ENCODE results near the gene CHST4.
"Not testable (repeated sequence)": the region's sequence is repeated elsewhere in the genome, so short reads cannot be mapped to it uniquely, and the experiment has no call there.

CHST4 gene

DNA sequence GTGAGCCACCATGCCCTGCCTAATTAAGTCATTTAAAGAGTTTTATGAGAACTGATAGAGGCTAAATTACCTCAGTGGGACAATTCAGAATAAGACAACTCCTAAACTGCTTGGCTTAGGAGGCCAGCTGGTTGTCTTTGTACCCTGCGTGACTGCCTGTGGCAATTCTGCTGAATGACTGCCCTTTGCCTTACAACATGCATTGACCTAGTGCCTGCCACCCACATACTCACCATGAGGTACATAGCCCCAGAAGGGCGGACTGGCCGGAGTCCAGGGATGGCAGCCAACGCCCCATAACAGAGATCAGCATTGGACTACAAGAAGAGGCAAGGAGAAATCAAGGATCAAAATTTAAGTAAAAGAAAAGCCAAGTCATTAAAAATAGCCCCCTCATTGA is 43.4 kb downstream of the CHST4 start:
- DNase-seq (ENCODE audit: low read depth in 2 of 2) = no peak

- no peak for DNase-seq (ENCODE audit: low read depth in 2 of 2)
These were observed 43.9 kb downstream of the CHST4 start for GRCh38 chr16:71570144-71570543.

- DNase-seq (ENCODE audit: low read depth in 2 of 2) = no peak
These were observed 46.4 kb downstream of the CHST4 start for GRCh38 chr16:71572497-71573116.

DNA sequence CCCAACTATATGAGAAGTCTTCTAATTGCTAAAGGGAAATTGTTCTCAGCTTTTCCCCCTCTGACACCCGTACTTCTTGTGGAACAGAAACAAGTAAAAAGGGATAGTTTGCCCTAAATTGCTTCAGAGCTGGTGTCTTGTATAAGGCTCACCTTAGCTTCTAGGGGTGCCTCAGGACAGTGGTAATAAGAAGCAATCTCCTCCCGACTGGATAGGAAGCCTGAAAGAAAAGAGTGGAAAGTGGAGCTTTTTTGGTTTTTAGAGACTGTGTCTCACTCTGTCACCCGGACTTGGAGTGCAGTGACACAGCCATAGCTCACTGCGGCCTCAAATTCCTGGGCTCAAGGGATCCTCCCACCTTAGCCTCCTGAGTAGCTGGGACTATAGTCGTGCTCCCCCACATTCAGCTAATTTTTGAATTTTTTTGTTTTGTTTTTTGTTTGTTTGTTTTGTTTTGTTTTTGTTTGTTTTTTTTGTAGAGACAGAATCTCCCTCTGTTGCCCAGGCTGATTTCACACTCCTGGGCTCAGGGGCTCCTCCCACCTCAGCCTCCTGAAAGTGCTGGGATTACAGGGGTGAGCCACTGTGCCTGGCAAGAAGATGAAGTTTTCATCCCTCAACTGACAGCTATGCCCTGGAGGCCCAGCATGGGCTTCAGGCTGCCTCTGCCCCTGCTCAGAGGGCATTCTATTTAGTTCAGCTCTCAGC is 47.3 kb downstream of the CHST4 start:
- no peak for DNase-seq (ENCODE audit: low read depth in 2 of 2)

DNA sequence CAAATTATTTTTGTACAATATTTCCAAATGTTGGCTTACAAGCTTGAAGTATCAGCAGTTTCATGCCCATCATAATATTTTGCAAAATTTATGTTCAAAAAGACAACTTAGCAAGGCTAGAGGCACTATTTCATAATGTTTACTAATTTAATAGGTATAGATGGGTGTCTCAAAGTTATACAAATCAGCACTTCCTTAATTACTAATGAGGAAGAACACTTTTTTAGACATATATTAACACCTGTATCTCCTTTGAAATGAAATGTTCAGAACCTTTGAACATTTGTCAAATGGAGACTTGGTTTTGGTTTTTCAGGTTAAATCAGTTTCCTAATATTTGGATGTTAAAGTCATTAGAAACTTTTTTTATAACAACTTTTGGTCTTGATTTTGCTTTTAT is 48.5 kb downstream of the CHST4 start:
- DNase-seq (ENCODE audit: low read depth in 2 of 2) = no peak

DNA sequence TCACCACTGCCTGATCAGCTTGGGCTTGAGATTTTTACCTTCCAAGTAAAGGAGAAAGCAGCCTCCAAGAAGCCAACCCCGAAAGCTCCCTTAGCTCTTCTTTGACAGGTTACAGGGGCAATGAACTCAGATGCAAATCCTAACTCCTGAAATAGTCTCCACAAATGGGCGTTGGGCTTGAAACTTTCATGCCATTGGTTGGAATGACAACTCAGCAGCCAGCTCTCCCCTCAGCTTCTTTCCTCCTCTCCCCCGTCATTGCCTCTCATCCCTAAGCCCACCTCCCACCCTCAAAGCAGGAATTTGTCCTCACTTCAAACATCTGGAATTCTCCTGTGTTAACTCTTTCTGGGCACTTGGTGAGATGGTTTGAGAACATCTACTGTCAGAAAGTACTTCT is 50.7 kb downstream of the CHST4 start, which contains the start of gene TAT:
TAT (minus strand) TSS at position 122 of the 400 bp plus-strand sequence. CDS start 677 bp downstream, outside the sequence.
- DNase-seq (ENCODE audit: low read depth in 2 of 2) = no peak

GRCh38 chr16:71582553-71582848 is 56.3 kb downstream of the CHST4 start:
- DNase-seq (ENCODE audit: low read depth in 2 of 2) = not testable (repeated sequence)

DNA sequence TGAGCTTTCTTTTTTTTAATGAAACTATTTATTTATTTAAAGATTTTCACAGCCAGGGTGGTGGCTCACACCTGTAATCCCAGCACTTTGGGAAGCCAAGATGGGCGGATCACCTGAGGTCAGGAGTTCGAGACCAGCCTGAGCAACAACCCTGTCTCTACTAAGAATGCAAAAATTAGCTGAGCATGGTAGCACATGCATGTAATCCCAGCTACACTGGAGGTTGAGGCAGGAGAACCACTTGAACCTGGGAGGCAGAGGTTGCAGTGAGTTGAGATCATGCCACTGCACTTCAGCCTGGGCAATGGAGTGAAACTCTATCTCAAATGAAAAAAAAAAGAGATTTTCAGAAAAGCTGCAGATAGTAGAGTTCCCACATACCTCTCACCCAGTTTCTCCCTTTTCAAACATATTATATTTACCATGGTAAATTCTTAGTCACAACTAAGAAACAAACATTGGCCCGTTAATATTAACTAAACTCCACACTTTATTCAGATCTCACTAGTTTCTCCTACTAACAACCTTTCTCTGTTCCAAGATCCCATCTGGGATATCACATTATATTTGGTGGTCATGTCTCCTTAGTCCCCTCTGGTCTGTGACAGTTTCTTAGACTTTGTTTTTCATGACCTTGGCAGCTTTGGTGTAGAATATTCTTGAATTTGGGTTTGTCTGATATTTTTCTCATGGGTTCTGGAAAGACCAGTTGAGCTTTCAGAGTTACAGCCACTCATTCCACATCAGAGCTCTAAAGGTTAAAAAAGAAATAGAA is 58.5 kb downstream of the CHST4 start:
- DNase-seq (ENCODE audit: low read depth in 2 of 2) = no peak

DNA sequence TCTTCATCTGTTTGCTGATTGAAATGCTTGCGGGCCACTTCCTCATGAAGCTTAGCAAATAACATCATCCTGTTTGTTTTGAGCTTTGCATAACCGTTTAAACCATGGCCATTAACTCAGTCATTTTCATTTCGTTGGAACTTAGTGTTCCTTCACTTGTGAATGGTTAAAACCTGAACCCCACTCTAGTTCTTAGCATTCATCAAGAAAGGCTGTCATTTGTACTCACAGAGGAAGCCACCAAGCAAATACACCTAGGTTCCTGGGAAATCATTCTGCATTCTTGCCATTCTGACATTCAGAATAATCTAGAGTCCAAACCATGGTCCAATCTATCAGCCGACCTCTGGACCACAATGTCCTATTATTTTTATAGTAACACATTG is 59.1 kb downstream of the CHST4 start:
- DNase-seq (ENCODE audit: low read depth in 2 of 2) = no peak
